SK-N-SH treated with all-trans-retinoic acid at 6 μM for 48 hours (cell line): ENCODE data around the gene GALNT17.

Source experiments
- ATAC-seq: fragments of 200-7000 bp; cut with Tn5 transposase; 3 replicates; pipeline ENCODE4 v1.9.1; 2020; ENCODE audit warnings: mild to moderate bottlenecking, moderate library complexity
- BACH2 ChIP-seq: fragments of 250-450 bp; sonication (Bioruptor Pico); IDR thresholded peaks from 2 replicates; pipeline ENCODE4 v1.9.0; 2021; ENCODE audit warnings: mild to moderate bottlenecking, borderline replicate concordance
- CSDC2 ChIP-seq: fragments of 250-450 bp; sonication (Bioruptor Pico); IDR thresholded peaks from 2 replicates; pipeline ENCODE4 v1.5.0; 2020; ENCODE audit warnings: mild to moderate bottlenecking, moderate library complexity
- ESRRG ChIP-seq: fragments of 250-450 bp; sonication (Bioruptor Pico); IDR thresholded peaks from 2 replicates; pipeline ENCODE4 v1.6.1; 2021; ENCODE audit warnings: mild to moderate bottlenecking
- GLIS3 ChIP-seq: fragments of 250-450 bp; sonication (Bioruptor Pico); IDR thresholded peaks from 2 replicates; pipeline ENCODE4 v1.5.0; 2020; ENCODE audit warnings: mild to moderate bottlenecking, moderate library complexity
- ISL1 ChIP-seq: fragments of 250-450 bp; sonication (Bioruptor Pico); IDR thresholded peaks from 2 replicates; pipeline ENCODE4 v2.1.2; 2022; ENCODE audit warnings: mild to moderate bottlenecking, moderate library complexity
- OSR1 ChIP-seq: fragments of 250-450 bp; sonication (Bioruptor Pico); IDR thresholded peaks from 2 replicates; pipeline ENCODE4 v1.8.0; 2022; ENCODE audit warnings: moderate library complexity, mild to moderate bottlenecking, inconsistent platforms
- PPARA ChIP-seq: fragments of 250-450 bp; sonication (Bioruptor Pico); IDR thresholded peaks from 2 replicates; pipeline ENCODE4 v1.5.0; 2020; ENCODE audit warnings: mild to moderate bottlenecking, borderline replicate concordance
- RARB ChIP-seq: fragments of 250-450 bp; sonication (Bioruptor Pico); IDR thresholded peaks from 2 replicates; pipeline ENCODE4 v1.8.0; 2021; ENCODE audit warnings: mild to moderate bottlenecking, moderate library complexity
- SNAI2 ChIP-seq: fragments of 250-450 bp; sonication (Bioruptor Pico); IDR thresholded peaks from 2 replicates; pipeline ENCODE4 v1.5.0; 2020; ENCODE audit warnings: mild to moderate bottlenecking, moderate library complexity
- TOX ChIP-seq: fragments of 250-450 bp; sonication (Bioruptor Pico); IDR thresholded peaks from 2 replicates; pipeline ENCODE4 v1.8.0; 2021; ENCODE audit warnings: mild to moderate bottlenecking, moderate library complexity, borderline replicate concordance
- ZC3H10 ChIP-seq: fragments of 250-450 bp; sonication (Bioruptor Pico); IDR thresholded peaks from 2 replicates; pipeline ENCODE4 v1.5.1; 2021; ENCODE audit warnings: mild to moderate bottlenecking, moderate library complexity
- ZFP3 ChIP-seq: fragments of 250-450 bp; sonication (Bioruptor Pico); IDR thresholded peaks from 2 replicates; pipeline ENCODE4 v1.5.0; 2020; ENCODE audit warnings: mild to moderate bottlenecking, moderate library complexity
- ZFP30 ChIP-seq: fragments of 450-650 bp; formaldehyde crosslinking; IDR thresholded peaks from 2 replicates; pipeline ENCODE4 v1.5.0; 2022; ENCODE audit warnings: mild to moderate bottlenecking, moderate library complexity
- ZNF565 ChIP-seq: fragments of 450-650 bp; formaldehyde crosslinking; conservative IDR thresholded peaks from 2 replicates; pipeline ENCODE4 v1.5.0; 2020; ENCODE audit warnings: low read depth, mild to moderate bottlenecking, moderate library complexity
- ZNF70 ChIP-seq: fragments of 450-650 bp; formaldehyde crosslinking; IDR thresholded peaks from 2 replicates; pipeline ENCODE4 v1.5.0; 2020; ENCODE audit warnings: mild to moderate bottlenecking, moderate library complexity
- TF ChIP-seq, protein P1 (sequence below): fragments of 250-450 bp; sonication (Bioruptor Pico); IDR thresholded peaks from 2 replicates; pipeline ENCODE4 v1.5.0; 2020; ENCODE audit warnings: mild to moderate bottlenecking, moderate library complexity
- TF ChIP-seq, protein P2 (sequence below): fragments of 250-450 bp; sonication (Bioruptor Pico); IDR thresholded peaks from 2 replicates; pipeline ENCODE4 v1.8.0; 2021; ENCODE audit warnings: low read depth, mild to moderate bottlenecking, moderate library complexity, borderline replicate concordance
- TF ChIP-seq, protein P3 (sequence below): fragments of 250-450 bp; sonication (Bioruptor Pico); IDR thresholded peaks from 2 replicates; pipeline ENCODE4 v1.5.1; 2020; ENCODE audit warnings: low read depth, mild to moderate bottlenecking, moderate library complexity
- TF ChIP-seq, protein P4 (sequence below): fragments of 250-450 bp; sonication (Bioruptor Pico); IDR thresholded peaks from 2 replicates; pipeline ENCODE4 v1.5.1; 2021; ENCODE audit warnings: mild to moderate bottlenecking, moderate library complexity
- TF ChIP-seq, protein P5 (sequence below): fragments of 250-450 bp; sonication (Bioruptor Pico); IDR thresholded peaks from 2 replicates; pipeline ENCODE4 v1.8.0; 2020; ENCODE audit warnings: mild to moderate bottlenecking, moderate library complexity, borderline replicate concordance

The GALNT17 gene

DNA sequence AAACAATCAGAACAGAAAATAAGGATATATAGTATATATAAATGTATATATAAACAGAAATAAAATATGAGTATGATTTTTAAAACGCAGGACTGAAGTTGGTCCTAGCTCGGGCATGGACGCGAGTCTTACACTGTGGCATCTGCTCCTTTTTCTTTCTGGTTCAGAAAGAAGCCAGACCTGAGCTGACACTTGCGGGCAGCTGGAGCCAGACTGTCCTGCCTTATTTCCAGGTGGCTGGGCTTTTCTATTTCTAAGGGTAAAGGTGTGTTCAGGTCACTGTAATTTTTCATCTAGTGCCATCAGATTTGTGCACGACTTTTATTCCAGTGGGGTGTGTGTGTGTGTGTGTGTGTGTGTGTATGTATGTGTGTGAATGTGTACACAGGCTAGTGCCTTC lies 166.4 kb downstream of the GALNT17 start:
- ATAC-seq: no peak
- no peak for TF ChIP-seq ISL1 (CRISPR knock-in tag)
- no peak for TF ChIP-seq GLIS3 (CRISPR knock-in tag)
- TF ChIP-seq TOX: no peak
- TF ChIP-seq CSDC2: no peak
- TF ChIP-seq SNAI2 (CRISPR knock-in tag): no peak
- TF ChIP-seq, protein P1, sequence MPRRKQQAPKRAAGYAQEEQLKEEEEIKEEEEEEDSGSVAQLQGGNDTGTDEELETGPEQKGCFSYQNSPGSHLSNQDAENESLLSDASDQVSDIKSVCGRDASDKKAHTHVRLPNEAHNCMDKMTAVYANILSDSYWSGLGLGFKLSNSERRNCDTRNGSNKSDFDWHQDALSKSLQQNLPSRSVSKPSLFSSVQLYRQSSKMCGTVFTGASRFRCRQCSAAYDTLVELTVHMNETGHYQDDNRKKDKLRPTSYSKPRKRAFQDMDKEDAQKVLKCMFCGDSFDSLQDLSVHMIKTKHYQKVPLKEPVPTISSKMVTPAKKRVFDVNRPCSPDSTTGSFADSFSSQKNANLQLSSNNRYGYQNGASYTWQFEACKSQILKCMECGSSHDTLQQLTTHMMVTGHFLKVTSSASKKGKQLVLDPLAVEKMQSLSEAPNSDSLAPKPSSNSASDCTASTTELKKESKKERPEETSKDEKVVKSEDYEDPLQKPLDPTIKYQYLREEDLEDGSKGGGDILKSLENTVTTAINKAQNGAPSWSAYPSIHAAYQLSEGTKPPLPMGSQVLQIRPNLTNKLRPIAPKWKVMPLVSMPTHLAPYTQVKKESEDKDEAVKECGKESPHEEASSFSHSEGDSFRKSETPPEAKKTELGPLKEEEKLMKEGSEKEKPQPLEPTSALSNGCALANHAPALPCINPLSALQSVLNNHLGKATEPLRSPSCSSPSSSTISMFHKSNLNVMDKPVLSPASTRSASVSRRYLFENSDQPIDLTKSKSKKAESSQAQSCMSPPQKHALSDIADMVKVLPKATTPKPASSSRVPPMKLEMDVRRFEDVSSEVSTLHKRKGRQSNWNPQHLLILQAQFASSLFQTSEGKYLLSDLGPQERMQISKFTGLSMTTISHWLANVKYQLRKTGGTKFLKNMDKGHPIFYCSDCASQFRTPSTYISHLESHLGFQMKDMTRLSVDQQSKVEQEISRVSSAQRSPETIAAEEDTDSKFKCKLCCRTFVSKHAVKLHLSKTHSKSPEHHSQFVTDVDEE (CRISPR knock-in tag): no peak
- TF ChIP-seq, protein P2, sequence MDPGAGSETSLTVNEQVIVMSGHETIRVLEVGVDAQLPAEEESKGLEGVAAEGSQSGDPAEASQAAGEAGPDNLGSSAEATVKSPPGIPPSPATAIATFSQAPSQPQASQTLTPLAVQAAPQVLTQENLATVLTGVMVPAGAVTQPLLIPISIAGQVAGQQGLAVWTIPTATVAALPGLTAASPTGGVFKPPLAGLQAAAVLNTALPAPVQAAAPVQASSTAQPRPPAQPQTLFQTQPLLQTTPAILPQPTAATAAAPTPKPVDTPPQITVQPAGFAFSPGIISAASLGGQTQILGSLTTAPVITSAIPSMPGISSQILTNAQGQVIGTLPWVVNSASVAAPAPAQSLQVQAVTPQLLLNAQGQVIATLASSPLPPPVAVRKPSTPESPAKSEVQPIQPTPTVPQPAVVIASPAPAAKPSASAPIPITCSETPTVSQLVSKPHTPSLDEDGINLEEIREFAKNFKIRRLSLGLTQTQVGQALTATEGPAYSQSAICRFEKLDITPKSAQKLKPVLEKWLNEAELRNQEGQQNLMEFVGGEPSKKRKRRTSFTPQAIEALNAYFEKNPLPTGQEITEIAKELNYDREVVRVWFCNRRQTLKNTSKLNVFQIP (CRISPR knock-in tag): no peak
- no peak for TF ChIP-seq BACH2 (CRISPR knock-in tag)
- TF ChIP-seq RARB (CRISPR knock-in tag): no peak
- TF ChIP-seq ZNF565 (CRISPR knock-in tag): no peak
- TF ChIP-seq OSR1 (CRISPR knock-in tag): no peak
- no peak for TF ChIP-seq PPARA
- TF ChIP-seq ZFP30: no peak
- TF ChIP-seq, protein P3, sequence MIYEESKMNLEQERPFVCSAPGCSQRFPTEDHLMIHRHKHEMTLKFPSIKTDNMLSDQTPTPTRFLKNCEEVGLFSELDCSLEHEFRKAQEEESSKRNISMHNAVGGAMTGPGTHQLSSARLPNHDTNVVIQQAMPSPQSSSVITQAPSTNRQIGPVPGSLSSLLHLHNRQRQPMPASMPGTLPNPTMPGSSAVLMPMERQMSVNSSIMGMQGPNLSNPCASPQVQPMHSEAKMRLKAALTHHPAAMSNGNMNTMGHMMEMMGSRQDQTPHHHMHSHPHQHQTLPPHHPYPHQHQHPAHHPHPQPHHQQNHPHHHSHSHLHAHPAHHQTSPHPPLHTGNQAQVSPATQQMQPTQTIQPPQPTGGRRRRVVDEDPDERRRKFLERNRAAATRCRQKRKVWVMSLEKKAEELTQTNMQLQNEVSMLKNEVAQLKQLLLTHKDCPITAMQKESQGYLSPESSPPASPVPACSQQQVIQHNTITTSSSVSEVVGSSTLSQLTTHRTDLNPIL (CRISPR knock-in tag): no peak
- TF ChIP-seq ESRRG (CRISPR knock-in tag): no peak
- TF ChIP-seq, protein P4, sequence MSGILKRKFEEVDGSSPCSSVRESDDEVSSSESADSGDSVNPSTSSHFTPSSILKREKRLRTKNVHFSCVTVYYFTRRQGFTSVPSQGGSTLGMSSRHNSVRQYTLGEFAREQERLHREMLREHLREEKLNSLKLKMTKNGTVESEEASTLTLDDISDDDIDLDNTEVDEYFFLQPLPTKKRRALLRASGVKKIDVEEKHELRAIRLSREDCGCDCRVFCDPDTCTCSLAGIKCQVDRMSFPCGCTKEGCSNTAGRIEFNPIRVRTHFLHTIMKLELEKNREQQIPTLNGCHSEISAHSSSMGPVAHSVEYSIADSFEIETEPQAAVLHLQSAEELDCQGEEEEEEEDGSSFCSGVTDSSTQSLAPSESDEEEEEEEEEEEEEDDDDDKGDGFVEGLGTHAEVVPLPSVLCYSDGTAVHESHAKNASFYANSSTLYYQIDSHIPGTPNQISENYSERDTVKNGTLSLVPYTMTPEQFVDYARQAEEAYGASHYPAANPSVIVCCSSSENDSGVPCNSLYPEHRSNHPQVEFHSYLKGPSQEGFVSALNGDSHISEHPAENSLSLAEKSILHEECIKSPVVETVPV (CRISPR knock-in tag): no peak
- TF ChIP-seq, protein P5, sequence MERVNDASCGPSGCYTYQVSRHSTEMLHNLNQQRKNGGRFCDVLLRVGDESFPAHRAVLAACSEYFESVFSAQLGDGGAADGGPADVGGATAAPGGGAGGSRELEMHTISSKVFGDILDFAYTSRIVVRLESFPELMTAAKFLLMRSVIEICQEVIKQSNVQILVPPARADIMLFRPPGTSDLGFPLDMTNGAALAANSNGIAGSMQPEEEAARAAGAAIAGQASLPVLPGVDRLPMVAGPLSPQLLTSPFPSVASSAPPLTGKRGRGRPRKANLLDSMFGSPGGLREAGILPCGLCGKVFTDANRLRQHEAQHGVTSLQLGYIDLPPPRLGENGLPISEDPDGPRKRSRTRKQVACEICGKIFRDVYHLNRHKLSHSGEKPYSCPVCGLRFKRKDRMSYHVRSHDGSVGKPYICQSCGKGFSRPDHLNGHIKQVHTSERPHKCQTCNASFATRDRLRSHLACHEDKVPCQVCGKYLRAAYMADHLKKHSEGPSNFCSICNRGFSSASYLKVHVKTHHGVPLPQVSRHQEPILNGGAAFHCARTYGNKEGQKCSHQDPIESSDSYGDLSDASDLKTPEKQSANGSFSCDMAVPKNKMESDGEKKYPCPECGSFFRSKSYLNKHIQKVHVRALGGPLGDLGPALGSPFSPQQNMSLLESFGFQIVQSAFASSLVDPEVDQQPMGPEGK (CRISPR knock-in tag): no peak
- TF ChIP-seq ZC3H10: no peak

DNA sequence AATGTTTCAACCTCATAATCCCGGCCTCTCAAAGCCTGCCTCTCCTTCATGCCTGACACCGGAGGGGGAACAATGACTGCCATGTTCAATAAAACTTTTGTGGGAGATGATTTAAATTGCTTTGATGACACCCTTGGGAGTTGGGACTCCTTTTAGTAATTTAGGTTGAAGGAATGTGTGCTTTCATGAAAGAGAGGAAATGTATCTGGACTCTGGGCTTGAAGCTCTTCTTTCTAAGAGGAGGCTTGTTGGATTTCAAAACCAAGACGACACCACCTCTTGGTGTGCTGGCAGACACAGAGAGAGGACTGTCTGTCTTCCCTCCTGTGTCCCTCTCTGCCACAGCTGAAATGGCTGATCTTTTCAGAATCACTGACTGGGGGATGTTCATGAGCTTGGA lies 168.1 kb downstream of the GALNT17 start:
- ATAC-seq: no peak
- TF ChIP-seq ZFP30 (no peak), RARB (CRISPR knock-in tag) (no peak), OSR1 (CRISPR knock-in tag) (no peak), ZNF70 (CRISPR knock-in tag) (no peak), SNAI2 (CRISPR knock-in tag) (no peak), ISL1 (CRISPR knock-in tag) (no peak), CSDC2 (no peak), ZFP3 (CRISPR knock-in tag) (no peak), PPARA (no peak), ZC3H10 (no peak), ZNF565 (CRISPR knock-in tag) (no peak)
- TF ChIP-seq, protein P2 (CRISPR knock-in tag): no peak
- TF ChIP-seq, protein P4 (CRISPR knock-in tag): no peak
- TF ChIP-seq, protein P1 (CRISPR knock-in tag): no peak
- TF ChIP-seq, protein P3 (CRISPR knock-in tag): no peak
